Retina (tissue), 1 donor: ENCODE data around the gene ELN.

Experiments used
- DNase-seq: peaks from one replicate; pipeline ENCODE4 v3.0.0-alpha.2; 2016

The ELN gene

GRCh38 chr7:74066626-74067025, 38.7 kb downstream of the ELN start:
- no peak for DNase-seq

- DNase-seq: no peak
Observed at GRCh38 chr7:74068378-74069085, 40.6 kb downstream of the ELN start.

- no peak for DNase-seq
Observed at GRCh38 chr7:74069086-74069541, 41.1 kb downstream of the ELN start.

- DNase-seq: no peak
Observed at GRCh38 chr7:74069790-74070618, 42.0 kb downstream of the ELN start.

GRCh38 chr7:74070619-74070921, 42.6 kb downstream of the ELN start:
- no peak for DNase-seq

- no peak for DNase-seq
Observed at GRCh38 chr7:74071121-74071520, 43.1 kb downstream of the ELN start.

- DNase-seq: no peak
Observed at GRCh38 chr7:74074770-74075169, 46.8 kb downstream of the ELN start.

GRCh38 chr7:74078461-74078860, 50.5 kb downstream of the ELN start:
- no peak for DNase-seq

- no peak for DNase-seq
Observed at GRCh38 chr7:74082770-74083116, 54.8 kb downstream of the ELN start.

- DNase-seq: peak; percentile 90
Observed at GRCh38 chr7:74083117-74083876, 55.3 kb downstream of the ELN start, which contains the start of gene LIMK1. LIMK1 (plus strand) TSS chr7:74083804; CDS start chr7:74083991, 187 bp downstream.

- peak; percentile 67 for DNase-seq
Observed at GRCh38 chr7:74083928-74084721, 56.2 kb downstream of the ELN start.

- DNase-seq: no peak
Observed at GRCh38 chr7:74084722-74085578, 57.0 kb downstream of the ELN start.

- no peak for DNase-seq
Observed at GRCh38 chr7:74087791-74088453, 59.9 kb downstream of the ELN start.

- peak; percentile 47 for DNase-seq
Observed at GRCh38 chr7:74092321-74092963, 64.5 kb downstream of the ELN start.

GRCh38 chr7:74092964-74093471, 65.0 kb downstream of the ELN start:
- DNase-seq: peak; percentile 46

- DNase-seq: no peak
Observed at GRCh38 chr7:74093671-74094223, 65.8 kb downstream of the ELN start.

- DNase-seq: peak; percentile 70
Observed at GRCh38 chr7:74094224-74095101, 66.5 kb downstream of the ELN start.

- DNase-seq: no peak
Observed at GRCh38 chr7:74095135-74095534, 67.2 kb downstream of the ELN start.
